WTC11 (cell line): Measurements from ENCODE around the gene TMEM164. TPM values are rescaled to one million over a fixed set of nuclear protein-coding genes. Genes with fewer than 3 reads are reported as not detected.

ENCODE experiments used
- ATAC-seq: fragments of 200-7000 bp; cut with Tn5 transposase; 2 replicates; pipeline ENCODE4 v1.10.0; 2021; ENCODE audit warnings: mild to moderate bottlenecking, moderate library complexity
- CTCF ChIA-PET: fragments of 300-600 bp; sonication (Branson Sonifier 250); formaldehyde crosslinking; loops from one replicate; lab custom pipeline; 2021; ENCODE audit warnings: antibody characterized with exemption; lab: Charles Lee
- POLR2A ChIA-PET: fragments of 350-600 bp; sonication (Branson Sonifier 250); formaldehyde crosslinking; loops from one replicate; lab custom pipeline; 2021; ENCODE audit warnings: antibody characterized with exemption; lab: Charles Lee
- DNase-seq: peaks from one replicate; pipeline ENCODE4 v3.0.0; 2021; ENCODE audit warnings: low spot score
- H3K27ac Mint-ChIP-seq: 2 replicates; pipeline ENCODE4 v1.8.0; 2021; ENCODE audit warnings: mixed read lengths
- H3K27me3 Mint-ChIP-seq: 2 replicates; pipeline ENCODE4 v1.8.0; 2021; ENCODE audit warnings: low read depth, mild to moderate bottlenecking, moderate library complexity, mixed read lengths
- H3K36me3 Mint-ChIP-seq: 2 replicates; pipeline ENCODE4 v1.8.0; 2021; ENCODE audit warnings: mixed read lengths
- H3K4me1 Mint-ChIP-seq: 2 replicates; pipeline ENCODE4 v1.8.0; 2022; ENCODE audit warnings: mixed read lengths
- H3K4me3 Mint-ChIP-seq: 2 replicates; pipeline ENCODE4 v1.8.0; 2021; ENCODE audit warnings: mild to moderate bottlenecking, moderate library complexity, mixed read lengths
- H3K9me3 Mint-ChIP-seq: 2 replicates; pipeline ENCODE4 v1.8.0; 2021; ENCODE audit warnings: mixed read lengths
- AFF4 ChIP-seq: sonication (generic); formaldehyde crosslinking; IDR thresholded peaks from 2 replicates; pipeline ENCODE4 v1.8.1; 2023; ENCODE audit warnings: mild to moderate bottlenecking, missing genetic modification reagents, borderline replicate concordance
- CBFB ChIP-seq: sonication (generic); formaldehyde crosslinking; IDR thresholded peaks from 2 replicates; pipeline ENCODE4 v1.8.1; 2022; ENCODE audit warnings: mild to moderate bottlenecking, low read depth, missing genetic modification reagents
- FOXJ3 ChIP-seq: sonication (generic); formaldehyde crosslinking; IDR thresholded peaks from 2 replicates; pipeline ENCODE4 v1.9.0; 2021; ENCODE audit warnings: missing genetic modification reagents, mild to moderate bottlenecking, borderline replicate concordance
- FOXK1 ChIP-seq: sonication (generic); formaldehyde crosslinking; IDR thresholded peaks from 2 replicates; pipeline ENCODE4 v1.8.0; 2022; ENCODE audit warnings: mild to moderate bottlenecking, moderate library complexity, missing genetic modification reagents
- HMGA2 ChIP-seq: fragments of 250-450 bp; sonication (Bioruptor Pico); IDR thresholded peaks from 2 replicates; pipeline ENCODE4 v1.4.0; 2021; ENCODE audit warnings: mild to moderate bottlenecking, moderate library complexity
- MAX ChIP-seq: sonication (generic); formaldehyde crosslinking; IDR thresholded peaks from 2 replicates; pipeline ENCODE4 v1.8.0; 2022; ENCODE audit warnings: mild to moderate bottlenecking, missing genetic modification reagents
- ZNF219 ChIP-seq: sonication (generic); formaldehyde crosslinking; IDR thresholded peaks from 2 replicates; pipeline ENCODE4 v1.8.0; 2023; ENCODE audit warnings: missing genetic modification reagents, mild to moderate bottlenecking, borderline replicate concordance
- ZNF263 ChIP-seq: sonication (generic); formaldehyde crosslinking; IDR thresholded peaks from 2 replicates; pipeline ENCODE4 v1.8.1; 2022; ENCODE audit warnings: low read depth, mild to moderate bottlenecking, moderate library complexity, missing genetic modification reagents
- ZNF396 ChIP-seq: fragments of 250-450 bp; sonication (Bioruptor Pico); IDR thresholded peaks from 2 replicates; pipeline ENCODE4 v1.8.0; 2021; ENCODE audit warnings: mild to moderate bottlenecking, moderate library complexity, borderline replicate concordance
- ZNF416 ChIP-seq: fragments of 250-450 bp; sonication (Bioruptor Pico); IDR thresholded peaks from 2 replicates; pipeline ENCODE4 v1.9.0; 2021; ENCODE audit warnings: mild to moderate bottlenecking, inconsistent platforms
- ZNF425 ChIP-seq: fragments of 250-450 bp; sonication (Bioruptor Pico); conservative IDR thresholded peaks from 2 replicates; pipeline ENCODE4 v1.9.0; 2021; ENCODE audit warnings: mild to moderate bottlenecking
- total RNA-seq: library from RNA; stranded (reverse); gene quantifications from 3 replicates; pipeline ENCODE4 v1.2.3, GENCODE V29; 2021
- TF ChIP-seq, protein P1 (sequence below): fragments of 250-450 bp; sonication (Bioruptor Pico); IDR thresholded peaks from 2 replicates; pipeline ENCODE4 v2.1.2; 2022; ENCODE audit warnings: mild to moderate bottlenecking, moderate library complexity
- TF ChIP-seq, protein P2 (sequence below): fragments of 250-450 bp; sonication (Bioruptor Pico); IDR thresholded peaks from 2 replicates; pipeline ENCODE4 v1.9.0; 2021; ENCODE audit warnings: mild to moderate bottlenecking, borderline replicate concordance
- TF ChIP-seq, protein P3 (sequence below): sonication (generic); formaldehyde crosslinking; conservative IDR thresholded peaks from 2 replicates; pipeline ENCODE4 v1.8.1; 2022; ENCODE audit warnings: mild to moderate bottlenecking, missing genetic modification reagents
- TF ChIP-seq, protein P4 (sequence below): sonication (generic); formaldehyde crosslinking; IDR thresholded peaks from 2 replicates; pipeline ENCODE4 v1.8.0; 2023; ENCODE audit warnings: missing genetic modification reagents, mild to moderate bottlenecking, borderline replicate concordance

The TMEM164 gene
- total RNA-seq, 1 experiment from 2014 or later = 16.0 TPM

DNA sequence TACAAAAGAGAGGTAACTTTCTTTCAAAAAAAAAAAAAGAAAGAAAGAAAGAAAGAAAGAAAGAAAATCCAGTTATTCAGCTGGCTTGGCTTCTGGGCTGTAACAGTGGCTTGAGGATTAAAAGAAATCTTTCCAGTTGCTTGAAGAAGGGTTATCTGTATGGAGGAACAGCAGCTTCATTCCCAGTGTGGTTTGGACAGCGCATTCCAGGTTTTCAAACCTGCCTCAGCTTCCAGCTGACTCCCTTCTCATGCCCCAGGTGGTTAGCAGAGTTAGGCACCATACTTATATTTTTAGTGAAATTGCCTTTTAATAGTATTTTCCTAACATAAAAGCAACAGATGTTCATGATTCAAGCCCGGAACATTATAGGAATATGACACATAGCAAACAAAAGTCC lies 48.6 kb downstream of the TMEM164 start (continued):
- TF ChIP-seq ZNF416 (CRISPR knock-in tag) (no peak), FOXK1 (CRISPR knock-in tag) (no peak), HMGA2 (no peak), ZNF396 (no peak), ZNF219 (CRISPR knock-in tag) (no peak), CBFB (CRISPR knock-in tag) (no peak), ZNF263 (CRISPR knock-in tag) (no peak)
- TF ChIP-seq, protein P1, sequence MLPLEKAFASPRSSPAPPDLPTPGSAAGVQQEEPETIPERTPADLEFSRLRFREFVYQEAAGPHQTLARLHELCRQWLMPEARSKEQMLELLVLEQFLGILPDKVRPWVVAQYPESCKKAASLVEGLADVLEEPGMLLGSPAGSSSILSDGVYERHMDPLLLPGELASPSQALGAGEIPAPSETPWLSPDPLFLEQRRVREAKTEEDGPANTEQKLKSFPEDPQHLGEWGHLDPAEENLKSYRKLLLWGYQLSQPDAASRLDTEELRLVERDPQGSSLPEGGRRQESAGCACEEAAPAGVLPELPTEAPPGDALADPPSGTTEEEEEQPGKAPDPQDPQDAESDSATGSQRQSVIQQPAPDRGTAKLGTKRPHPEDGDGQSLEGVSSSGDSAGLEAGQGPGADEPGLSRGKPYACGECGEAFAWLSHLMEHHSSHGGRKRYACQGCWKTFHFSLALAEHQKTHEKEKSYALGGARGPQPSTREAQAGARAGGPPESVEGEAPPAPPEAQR (CRISPR knock-in tag) = no peak

DNA sequence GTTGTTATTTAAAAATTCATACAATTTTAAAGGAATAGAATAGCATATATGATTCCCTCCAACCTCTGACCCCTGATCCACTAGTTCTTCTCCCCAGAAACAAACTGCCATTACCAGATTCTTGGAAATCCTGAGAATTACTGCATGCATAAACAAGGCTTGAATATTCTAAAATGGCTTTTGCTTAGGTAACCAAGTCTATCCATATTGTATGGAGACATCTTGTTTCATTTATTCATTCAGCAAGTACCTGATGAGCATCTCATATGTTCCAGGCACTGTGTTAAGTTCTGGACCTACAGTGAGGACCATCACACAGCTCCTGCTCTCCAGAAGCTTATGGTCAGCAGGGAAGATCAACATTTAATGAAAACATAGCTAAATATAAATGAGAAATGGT lies 49.4 kb downstream of the TMEM164 start:
- H3K4me1 Mint-ChIP-seq = peaks cover 11% of the 10 kb centered on the region
- POLR2A ChIA-PET = no interaction called here
- no peak for ATAC-seq
- CTCF ChIA-PET = no interaction called here
- H3K4me3 Mint-ChIP-seq = no peak overlapping the region
- no peaks in the 10 kb centered on the region for H3K9me3 Mint-ChIP-seq
- TF ChIP-seq FOXJ3 (CRISPR knock-in tag) = no peak
- TF ChIP-seq, protein P2, sequence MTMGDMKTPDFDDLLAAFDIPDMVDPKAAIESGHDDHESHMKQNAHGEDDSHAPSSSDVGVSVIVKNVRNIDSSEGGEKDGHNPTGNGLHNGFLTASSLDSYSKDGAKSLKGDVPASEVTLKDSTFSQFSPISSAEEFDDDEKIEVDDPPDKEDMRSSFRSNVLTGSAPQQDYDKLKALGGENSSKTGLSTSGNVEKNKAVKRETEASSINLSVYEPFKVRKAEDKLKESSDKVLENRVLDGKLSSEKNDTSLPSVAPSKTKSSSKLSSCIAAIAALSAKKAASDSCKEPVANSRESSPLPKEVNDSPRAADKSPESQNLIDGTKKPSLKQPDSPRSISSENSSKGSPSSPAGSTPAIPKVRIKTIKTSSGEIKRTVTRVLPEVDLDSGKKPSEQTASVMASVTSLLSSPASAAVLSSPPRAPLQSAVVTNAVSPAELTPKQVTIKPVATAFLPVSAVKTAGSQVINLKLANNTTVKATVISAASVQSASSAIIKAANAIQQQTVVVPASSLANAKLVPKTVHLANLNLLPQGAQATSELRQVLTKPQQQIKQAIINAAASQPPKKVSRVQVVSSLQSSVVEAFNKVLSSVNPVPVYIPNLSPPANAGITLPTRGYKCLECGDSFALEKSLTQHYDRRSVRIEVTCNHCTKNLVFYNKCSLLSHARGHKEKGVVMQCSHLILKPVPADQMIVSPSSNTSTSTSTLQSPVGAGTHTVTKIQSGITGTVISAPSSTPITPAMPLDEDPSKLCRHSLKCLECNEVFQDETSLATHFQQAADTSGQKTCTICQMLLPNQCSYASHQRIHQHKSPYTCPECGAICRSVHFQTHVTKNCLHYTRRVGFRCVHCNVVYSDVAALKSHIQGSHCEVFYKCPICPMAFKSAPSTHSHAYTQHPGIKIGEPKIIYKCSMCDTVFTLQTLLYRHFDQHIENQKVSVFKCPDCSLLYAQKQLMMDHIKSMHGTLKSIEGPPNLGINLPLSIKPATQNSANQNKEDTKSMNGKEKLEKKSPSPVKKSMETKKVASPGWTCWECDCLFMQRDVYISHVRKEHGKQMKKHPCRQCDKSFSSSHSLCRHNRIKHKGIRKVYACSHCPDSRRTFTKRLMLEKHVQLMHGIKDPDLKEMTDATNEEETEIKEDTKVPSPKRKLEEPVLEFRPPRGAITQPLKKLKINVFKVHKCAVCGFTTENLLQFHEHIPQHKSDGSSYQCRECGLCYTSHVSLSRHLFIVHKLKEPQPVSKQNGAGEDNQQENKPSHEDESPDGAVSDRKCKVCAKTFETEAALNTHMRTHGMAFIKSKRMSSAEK = no peak
- no peak for TF ChIP-seq AFF4 (CRISPR knock-in tag)
- TF ChIP-seq, protein P3, sequence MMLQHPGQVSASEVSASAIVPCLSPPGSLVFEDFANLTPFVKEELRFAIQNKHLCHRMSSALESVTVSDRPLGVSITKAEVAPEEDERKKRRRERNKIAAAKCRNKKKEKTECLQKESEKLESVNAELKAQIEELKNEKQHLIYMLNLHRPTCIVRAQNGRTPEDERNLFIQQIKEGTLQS (CRISPR knock-in tag) = no peak
- TF ChIP-seq MAX = no peak
- TF ChIP-seq ZNF425 (CRISPR knock-in tag) = no peak
- TF ChIP-seq, protein P4, sequence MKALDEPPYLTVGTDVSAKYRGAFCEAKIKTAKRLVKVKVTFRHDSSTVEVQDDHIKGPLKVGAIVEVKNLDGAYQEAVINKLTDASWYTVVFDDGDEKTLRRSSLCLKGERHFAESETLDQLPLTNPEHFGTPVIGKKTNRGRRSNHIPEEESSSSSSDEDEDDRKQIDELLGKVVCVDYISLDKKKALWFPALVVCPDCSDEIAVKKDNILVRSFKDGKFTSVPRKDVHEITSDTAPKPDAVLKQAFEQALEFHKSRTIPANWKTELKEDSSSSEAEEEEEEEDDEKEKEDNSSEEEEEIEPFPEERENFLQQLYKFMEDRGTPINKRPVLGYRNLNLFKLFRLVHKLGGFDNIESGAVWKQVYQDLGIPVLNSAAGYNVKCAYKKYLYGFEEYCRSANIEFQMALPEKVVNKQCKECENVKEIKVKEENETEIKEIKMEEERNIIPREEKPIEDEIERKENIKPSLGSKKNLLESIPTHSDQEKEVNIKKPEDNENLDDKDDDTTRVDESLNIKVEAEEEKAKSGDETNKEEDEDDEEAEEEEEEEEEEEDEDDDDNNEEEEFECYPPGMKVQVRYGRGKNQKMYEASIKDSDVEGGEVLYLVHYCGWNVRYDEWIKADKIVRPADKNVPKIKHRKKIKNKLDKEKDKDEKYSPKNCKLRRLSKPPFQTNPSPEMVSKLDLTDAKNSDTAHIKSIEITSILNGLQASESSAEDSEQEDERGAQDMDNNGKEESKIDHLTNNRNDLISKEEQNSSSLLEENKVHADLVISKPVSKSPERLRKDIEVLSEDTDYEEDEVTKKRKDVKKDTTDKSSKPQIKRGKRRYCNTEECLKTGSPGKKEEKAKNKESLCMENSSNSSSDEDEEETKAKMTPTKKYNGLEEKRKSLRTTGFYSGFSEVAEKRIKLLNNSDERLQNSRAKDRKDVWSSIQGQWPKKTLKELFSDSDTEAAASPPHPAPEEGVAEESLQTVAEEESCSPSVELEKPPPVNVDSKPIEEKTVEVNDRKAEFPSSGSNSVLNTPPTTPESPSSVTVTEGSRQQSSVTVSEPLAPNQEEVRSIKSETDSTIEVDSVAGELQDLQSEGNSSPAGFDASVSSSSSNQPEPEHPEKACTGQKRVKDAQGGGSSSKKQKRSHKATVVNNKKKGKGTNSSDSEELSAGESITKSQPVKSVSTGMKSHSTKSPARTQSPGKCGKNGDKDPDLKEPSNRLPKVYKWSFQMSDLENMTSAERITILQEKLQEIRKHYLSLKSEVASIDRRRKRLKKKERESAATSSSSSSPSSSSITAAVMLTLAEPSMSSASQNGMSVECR (CRISPR knock-in tag) = no peak
- H3K27ac Mint-ChIP-seq = no peak overlapping the region
- no peaks in the 10 kb centered on the region for H3K27me3 Mint-ChIP-seq
- peaks cover 3% of the 10 kb centered on the region for H3K36me3 Mint-ChIP-seq
- no peak for DNase-seq
